Measurements from ENCODE around the gene CLOCK. TPM values are rescaled to one million over a fixed set of nuclear protein-coding genes. Genes with fewer than 3 reads are reported as not detected.

CLOCK gene
- total RNA-seq, 1 experiment from 2014 or later: 24.9 TPM

- POLR2A ChIA-PET: no interaction called here
- BruUV-seq (replicated peaks): no TSS peak
These were observed 7.1 kb downstream of the CLOCK start for GRCh38 chr4:55539658-55540057.

GRCh38 chr4:55538531-55538930 is 8.2 kb downstream of the CLOCK start:
- CTCF ChIA-PET: no interaction called here
- no peak for TF ChIP-seq SIN3A (IDR thresholded peaks at IDR 0.05; ENCODE audit: borderline replicate concordance, insufficient read depth, low read depth, low read length)
- TF ChIP-seq CTCF (IDR thresholded peaks at IDR 0.05): no peak
- no peak for TF ChIP-seq REST (IDR thresholded peaks at IDR 0.05; ENCODE audit: insufficient read depth in 1 of 2, low read depth in 2 of 2, low read length in 1 of 2)
- no peak for TF ChIP-seq POLR2AphosphoS5 (IDR thresholded peaks at IDR 0.05; ENCODE audit: low read depth, low read length)
- no peak for TF ChIP-seq TCF7L2 (IDR thresholded peaks at IDR 0.05; ENCODE audit: low read depth, low read length)
- Histone ChIP-seq H3K4me1 (ENCODE audit: control insufficient read depth, insufficient read depth, low read length) (peaks cover 8% of the 10 kb centered on the region; the same call in 1 of the 2 replicates), H3K27ac (ENCODE audit: low read length) (no peak overlapping the region), H3K36me3 (ENCODE audit: control insufficient read depth, insufficient read depth, low read length) (no peaks in the 10 kb centered on the region), H3K9me3 (ENCODE audit: control insufficient read depth, insufficient read depth, low read depth, low read length) (0 out of 2 replicates have a peak, but pooled peaks cover 3% of the 10 kb centered on the region), H3K27me3 (ENCODE audit: control insufficient read depth, insufficient read depth, low read length) (no peaks in the 10 kb centered on the region), H3K4me3 (ENCODE audit: low read depth in 2 of 2, low read length in 2 of 2) (no peak overlapping the region)
- intact Hi-C loops (cut with micrococcal nuclease; ENCODE audit: unreplicated experiment) (no loop called here), in situ Hi-C loops (cut with HindIII; ENCODE audit: low pct_unique_long_range_greater_than_20kb, low sequenced_read_pairs) (no loop called here)
- ATAC-seq (no peak), DNase-seq (ENCODE audit: low read depth, low spot score) (no peak)
- BruUV-seq (replicated peaks): no TSS peak
- POLR2A ChIA-PET: no interaction called here

More at GRCh38 chr4:55539658-55540057, 7.1 kb downstream of the CLOCK start:
- CTCF ChIA-PET: no interaction called here
- in situ Hi-C loops (cut with HindIII; ENCODE audit: low pct_unique_long_range_greater_than_20kb, low sequenced_read_pairs): no loop called here
- intact Hi-C loops (cut with micrococcal nuclease; ENCODE audit: unreplicated experiment): no loop called here
- no peaks in the 10 kb centered on the region for H3K36me3 ChIP-seq (ENCODE audit: control insufficient read depth, insufficient read depth, low read length)
- DNase-seq (ENCODE audit: low read depth, low spot score) (no peak), ATAC-seq (no peak)
- 0 out of 2 replicates have a peak, but pooled peaks cover 3% of the 10 kb centered on the region for H3K9me3 ChIP-seq (ENCODE audit: control insufficient read depth, insufficient read depth, low read depth, low read length)
- H3K4me1 ChIP-seq (ENCODE audit: control insufficient read depth, insufficient read depth, low read length): peaks cover 18% of the 10 kb centered on the region
- TF ChIP-seq REST (IDR thresholded peaks at IDR 0.05; ENCODE audit: insufficient read depth in 1 of 2, low read depth in 2 of 2, low read length in 1 of 2): no peak
- TF ChIP-seq SIN3A (IDR thresholded peaks at IDR 0.05; ENCODE audit: borderline replicate concordance, insufficient read depth, low read depth, low read length): no peak
- no peak for TF ChIP-seq CTCF (IDR thresholded peaks at IDR 0.05)
- TF ChIP-seq POLR2AphosphoS5 (IDR thresholded peaks at IDR 0.05; ENCODE audit: low read depth, low read length): no peak
- no peak for TF ChIP-seq TCF7L2 (IDR thresholded peaks at IDR 0.05; ENCODE audit: low read depth, low read length)
- no peak overlapping the region for H3K4me3 ChIP-seq (ENCODE audit: low read depth in 2 of 2, low read length in 2 of 2)
- H3K27me3 ChIP-seq (ENCODE audit: control insufficient read depth, insufficient read depth, low read length): no peaks in the 10 kb centered on the region
- no peak overlapping the region for H3K27ac ChIP-seq (ENCODE audit: low read length)

Measured in Panc1 (cell line).